Thoracic aorta (tissue), 2 donors: ENCODE data around the gene TOM1L1. TPM values are rescaled to one million over a fixed set of nuclear protein-coding genes. Genes with fewer than 3 reads are reported as not detected.

Experiments used
- ATAC-seq: fragments of 150-250 bp; one replicate; pipeline ENCODE4 v1.8.0; 2017; ENCODE audit warnings: low read depth; ENCODE audit not compliant: insufficient number of reproducible peaks, low FRiP score
- DNase-seq: peaks from one replicate; pipeline ENCODE4 v3.0.0-alpha.2; 2020; ENCODE audit warnings: low spot score
- H3K27ac ChIP-seq, 2 donors: fragments of 200-600 bp; sonication (generic); 1 replicate in 1 of 2; 2 replicates in 1 of 2; pipeline ENCODE4 v1.5.1; 2016; ENCODE audit warnings: mild to moderate bottlenecking in 2 of 2, moderate library complexity in 2 of 2
- H3K27me3 ChIP-seq: fragments of 200-600 bp; sonication (generic); replicated peaks from 2 replicates; pipeline ENCODE4 v1.6.0; 2016; ENCODE audit warnings: mild to moderate bottlenecking; ENCODE audit not compliant: insufficient read depth
- H3K36me3 ChIP-seq: fragments of 200-600 bp; sonication (generic); one replicate; pipeline ENCODE4 v1.5.1; 2016
- H3K4me1 ChIP-seq, 2 donors: fragments of 200-600 bp; sonication (generic); 1 replicate in 1 of 2; 2 replicates in 1 of 2; pipeline versions ENCODE4 v1.5.1 to v1.6.0; 2016; ENCODE audit warnings: low read depth in 2 of 2, mild to moderate bottlenecking in 1 of 2; ENCODE audit not compliant: control insufficient read depth in 1 of 2
- H3K4me3 ChIP-seq: fragments of 200-600 bp; sonication (generic); 2 replicates; pipeline ENCODE4 v1.5.1; 2016; ENCODE audit warnings: mild to moderate bottlenecking
- H3K9me3 ChIP-seq: fragments of 200-600 bp; sonication (generic); 2 replicates; pipeline ENCODE4 v1.5.1; 2016
- CTCF ChIP-seq: fragments of 200-600 bp; sonication (generic); IDR thresholded peaks from one replicate; pipeline ENCODE4 v1.5.1; 2019; ENCODE audit warnings: antibody characterized with exemption
- total RNA-seq, 2 donors: library from RNA; depleted of rRNA; stranded (reverse); fragments of >200 nt; gene quantifications; one replicate each; pipeline versions ENCODE4 v1.1.0 to v1.2.3, GENCODE V29; 2016

The TOM1L1 gene
- total RNA-seq, 2 donors from 2014 or later: 42.9 to 62.3 TPM

- no peak for DNase-seq
- H3K4me1 ChIP-seq: no peaks in the 10 kb centered on the region
- no peak for TF ChIP-seq CTCF
- H3K27ac ChIP-seq: no peak overlapping the region
- no peak for ATAC-seq
- H3K36me3 ChIP-seq: peaks cover 41% of the 10 kb centered on the region
- H3K27me3 ChIP-seq: no peaks in the 10 kb centered on the region
- peaks cover 7% of the 10 kb centered on the region for H3K9me3 ChIP-seq
- H3K4me3 ChIP-seq: no peak overlapping the region
Measured at GRCh38 chr17:54916721-54917120, 16.1 kb downstream of the TOM1L1 start.

GRCh38 chr17:54919425-54919824, 18.8 kb downstream of the TOM1L1 start:
- Histone ChIP-seq H3K4me1 (no peaks in the 10 kb centered on the region), H3K27me3 (no peaks in the 10 kb centered on the region), H3K4me3 (no peak overlapping the region), H3K9me3 (peaks cover 7% of the 10 kb centered on the region), H3K36me3 (peaks cover 27% of the 10 kb centered on the region), H3K27ac (no peak overlapping the region)
- ATAC-seq (no peak), DNase-seq (no peak)
- no peak for TF ChIP-seq CTCF

GRCh38 chr17:54920819-54921218, 20.2 kb downstream of the TOM1L1 start:
- no peaks in the 10 kb centered on the region for H3K27me3 ChIP-seq
- no peak overlapping the region for H3K27ac ChIP-seq
- DNase-seq (no peak), ATAC-seq (no peak)
- H3K4me1 ChIP-seq: no peaks in the 10 kb centered on the region
- no peak for TF ChIP-seq CTCF
- H3K4me3 ChIP-seq: no peak overlapping the region
- H3K36me3 ChIP-seq: peaks cover 18% of the 10 kb centered on the region
- peaks cover 7% of the 10 kb centered on the region for H3K9me3 ChIP-seq

DNA sequence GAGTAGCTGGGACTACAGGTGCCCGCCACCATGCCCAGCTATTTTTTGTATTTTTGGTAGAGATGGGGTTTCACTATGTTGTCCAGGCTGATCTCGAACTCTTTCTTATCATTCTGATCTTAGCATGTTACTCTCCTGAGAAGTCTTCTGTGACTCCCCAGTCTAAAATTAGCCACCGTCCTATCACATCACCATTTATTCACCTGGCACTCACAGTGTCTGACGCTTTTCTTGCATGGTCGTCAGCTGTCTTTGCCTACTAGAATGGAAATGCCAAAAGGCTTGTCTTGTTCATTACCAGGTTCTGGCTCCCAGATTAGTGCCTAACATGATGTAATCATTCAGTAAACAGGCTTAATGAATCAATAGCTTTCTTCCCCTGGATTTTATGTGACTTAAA, 23.8 kb downstream of the TOM1L1 start:
- no peak overlapping the region for H3K27ac ChIP-seq
- H3K36me3 ChIP-seq: no peaks in the 10 kb centered on the region
- DNase-seq (no peak), ATAC-seq (no peak)
- H3K4me1 ChIP-seq: no peaks in the 10 kb centered on the region
- TF ChIP-seq CTCF: no peak
- H3K9me3 ChIP-seq: no peaks in the 10 kb centered on the region
- no peaks in the 10 kb centered on the region for H3K27me3 ChIP-seq
- no peak overlapping the region for H3K4me3 ChIP-seq

- Histone ChIP-seq H3K36me3 (peaks cover 5% of the 10 kb centered on the region), H3K27me3 (no peaks in the 10 kb centered on the region), H3K4me1 (no peaks in the 10 kb centered on the region), H3K4me3 (no peak overlapping the region), H3K9me3 (no peaks in the 10 kb centered on the region), H3K27ac (no peak overlapping the region)
- DNase-seq (no peak), ATAC-seq (no peak)
- TF ChIP-seq CTCF: no peak
Measured at GRCh38 chr17:54927525-54927924, 26.9 kb downstream of the TOM1L1 start.
